Measurements from ENCODE around the gene DCAF5. TPM values are rescaled to one million over a fixed set of nuclear protein-coding genes. Genes with fewer than 3 reads are reported as not detected.

The DCAF5 gene, protein sequence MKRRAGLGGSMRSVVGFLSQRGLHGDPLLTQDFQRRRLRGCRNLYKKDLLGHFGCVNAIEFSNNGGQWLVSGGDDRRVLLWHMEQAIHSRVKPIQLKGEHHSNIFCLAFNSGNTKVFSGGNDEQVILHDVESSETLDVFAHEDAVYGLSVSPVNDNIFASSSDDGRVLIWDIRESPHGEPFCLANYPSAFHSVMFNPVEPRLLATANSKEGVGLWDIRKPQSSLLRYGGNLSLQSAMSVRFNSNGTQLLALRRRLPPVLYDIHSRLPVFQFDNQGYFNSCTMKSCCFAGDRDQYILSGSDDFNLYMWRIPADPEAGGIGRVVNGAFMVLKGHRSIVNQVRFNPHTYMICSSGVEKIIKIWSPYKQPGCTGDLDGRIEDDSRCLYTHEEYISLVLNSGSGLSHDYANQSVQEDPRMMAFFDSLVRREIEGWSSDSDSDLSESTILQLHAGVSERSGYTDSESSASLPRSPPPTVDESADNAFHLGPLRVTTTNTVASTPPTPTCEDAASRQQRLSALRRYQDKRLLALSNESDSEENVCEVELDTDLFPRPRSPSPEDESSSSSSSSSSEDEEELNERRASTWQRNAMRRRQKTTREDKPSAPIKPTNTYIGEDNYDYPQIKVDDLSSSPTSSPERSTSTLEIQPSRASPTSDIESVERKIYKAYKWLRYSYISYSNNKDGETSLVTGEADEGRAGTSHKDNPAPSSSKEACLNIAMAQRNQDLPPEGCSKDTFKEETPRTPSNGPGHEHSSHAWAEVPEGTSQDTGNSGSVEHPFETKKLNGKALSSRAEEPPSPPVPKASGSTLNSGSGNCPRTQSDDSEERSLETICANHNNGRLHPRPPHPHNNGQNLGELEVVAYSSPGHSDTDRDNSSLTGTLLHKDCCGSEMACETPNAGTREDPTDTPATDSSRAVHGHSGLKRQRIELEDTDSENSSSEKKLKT
- 23.5 and 31.5 TPM in 2 replicates for total RNA-seq (2022)
- percentile 75 among the genes with signal in this experiment for Bru-seq, nascent RNA
- percentile 60 among the genes with signal in this experiment for BruChase-seq, experiment 1, labeled RNA remaining after a 6-hour chase
- BruChase-seq, experiment 2, labeled RNA remaining after a 2-hour chase: percentile 60 among the genes with signal in this experiment
- long read RNA-seq, full-length matches to known transcripts: 3 of 26 reads
- long read RNA-seq, partial matches to known transcripts: 0 of 26 reads
- long read RNA-seq, other reads (novel, unspliced or antisense): 23 of 26 reads

DNA sequence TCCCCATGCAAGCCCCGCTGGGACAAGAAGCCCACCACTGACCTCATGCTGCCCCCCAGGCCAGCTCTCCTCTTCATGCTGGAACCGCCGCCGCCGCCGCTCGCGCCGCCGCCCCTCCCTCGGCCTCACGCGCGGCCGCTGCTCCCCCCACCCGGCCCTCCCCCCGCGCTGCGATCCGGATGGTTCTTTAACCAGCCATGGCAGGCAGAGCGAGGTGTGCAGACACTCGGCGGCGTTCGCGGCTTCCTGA, at the start of gene DCAF5:
Gene DCAF5, minus strand, starts transcription at position 218 of the 250 bp plus-strand sequence. Its CDS starts 141 bp downstream, at position 77.
- Mint-ChIP-seq H3K27me3 (ENCODE audit: unreplicated experiment) (no peaks in the 10 kb centered on the region), H3K4me1 (ENCODE audit: low read depth, unreplicated experiment) (peaks cover 23% of the 10 kb centered on the region), H3K4me3 (ENCODE audit: low read depth, unreplicated experiment) (peak within 1 kb of the TSS; percentile 83), H3K36me3 (ENCODE audit: insufficient read depth, unreplicated experiment) (peaks cover 47% of the 10 kb centered on the region), H3K9me3 (ENCODE audit: low read depth, unreplicated experiment) (no peaks in the 10 kb centered on the region), H3K27ac (ENCODE audit: unreplicated experiment) (peak within 1 kb of the TSS; percentile 56)
- TF ChIP-seq, protein P1, sequence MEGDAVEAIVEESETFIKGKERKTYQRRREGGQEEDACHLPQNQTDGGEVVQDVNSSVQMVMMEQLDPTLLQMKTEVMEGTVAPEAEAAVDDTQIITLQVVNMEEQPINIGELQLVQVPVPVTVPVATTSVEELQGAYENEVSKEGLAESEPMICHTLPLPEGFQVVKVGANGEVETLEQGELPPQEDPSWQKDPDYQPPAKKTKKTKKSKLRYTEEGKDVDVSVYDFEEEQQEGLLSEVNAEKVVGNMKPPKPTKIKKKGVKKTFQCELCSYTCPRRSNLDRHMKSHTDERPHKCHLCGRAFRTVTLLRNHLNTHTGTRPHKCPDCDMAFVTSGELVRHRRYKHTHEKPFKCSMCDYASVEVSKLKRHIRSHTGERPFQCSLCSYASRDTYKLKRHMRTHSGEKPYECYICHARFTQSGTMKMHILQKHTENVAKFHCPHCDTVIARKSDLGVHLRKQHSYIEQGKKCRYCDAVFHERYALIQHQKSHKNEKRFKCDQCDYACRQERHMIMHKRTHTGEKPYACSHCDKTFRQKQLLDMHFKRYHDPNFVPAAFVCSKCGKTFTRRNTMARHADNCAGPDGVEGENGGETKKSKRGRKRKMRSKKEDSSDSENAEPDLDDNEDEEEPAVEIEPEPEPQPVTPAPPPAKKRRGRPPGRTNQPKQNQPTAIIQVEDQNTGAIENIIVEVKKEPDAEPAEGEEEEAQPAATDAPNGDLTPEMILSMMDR (IDR thresholded peaks at IDR 0.05; ENCODE audit: unreplicated experiment): no peak
- intact Hi-C loops (cut with micrococcal nuclease; ENCODE audit: unreplicated experiment): no loop called here
- no peak for DNase-seq
- no TSS peak for BruUV-seq (replicated peaks)
- CTCF ChIA-PET: interaction anchor here (0.7 kb wide), 1 partner anchor 333 kb away, joined by 6 read pairs; no protein-coding TSS in a partner anchor

GRCh38 chr14:69199786-69200185, 46.9 kb upstream of the DCAF5 start:
- DNase-seq: no peak
- no TSS peak for BruUV-seq (replicated peaks)
- CTCF ChIA-PET: interaction anchor here (0.7 kb wide), 1 partner anchor 1950 kb away, joined by 3 read pairs; no protein-coding TSS in a partner anchor
- intact Hi-C loops (cut with micrococcal nuclease; ENCODE audit: unreplicated experiment): loop anchor here (10.0 kb wide), 1 partner anchor 75 kb away; no protein-coding TSS in a partner anchor
- TF ChIP-seq, protein P1 (IDR thresholded peaks at IDR 0.05; ENCODE audit: unreplicated experiment): no peak
- Mint-ChIP-seq H3K4me1 (ENCODE audit: low read depth, unreplicated experiment) (no peaks in the 10 kb centered on the region), H3K36me3 (ENCODE audit: insufficient read depth, unreplicated experiment) (no peaks in the 10 kb centered on the region), H3K4me3 (ENCODE audit: low read depth, unreplicated experiment) (no peak overlapping the region), H3K9me3 (ENCODE audit: low read depth, unreplicated experiment) (no peaks in the 10 kb centered on the region), H3K27ac (ENCODE audit: unreplicated experiment) (no peak overlapping the region), H3K27me3 (ENCODE audit: unreplicated experiment) (no peaks in the 10 kb centered on the region)

- no TSS peak for BruUV-seq (replicated peaks)
- TF ChIP-seq, protein P1 (IDR thresholded peaks at IDR 0.05; ENCODE audit: unreplicated experiment): no peak
- Mint-ChIP-seq H3K27me3 (ENCODE audit: unreplicated experiment) (peaks cover 3% of the 10 kb centered on the region), H3K27ac (ENCODE audit: unreplicated experiment) (no peak overlapping the region), H3K9me3 (ENCODE audit: low read depth, unreplicated experiment) (no peaks in the 10 kb centered on the region), H3K36me3 (ENCODE audit: insufficient read depth, unreplicated experiment) (peaks cover 20% of the 10 kb centered on the region), H3K4me3 (ENCODE audit: low read depth, unreplicated experiment) (no peak overlapping the region), H3K4me1 (ENCODE audit: low read depth, unreplicated experiment) (no peaks in the 10 kb centered on the region)
- intact Hi-C loops (cut with micrococcal nuclease; ENCODE audit: unreplicated experiment): loop anchor here (10.0 kb wide), 1 partner anchor 69 kb away; no protein-coding TSS in a partner anchor
- CTCF ChIA-PET: no interaction called here
- DNase-seq: no peak
These were observed 40.8 kb upstream of the DCAF5 start for GRCh38 chr14:69193721-69194120.

Data from Calu3 (cell line).